GM18907 (cell line): Measurements from ENCODE around the gene DAZ3.
"Not testable (repeated sequence)": the region's sequence is repeated elsewhere in the genome, so short reads cannot be mapped to it uniquely, and the experiment has no call there.

Source experiments
- ATAC-seq: cut with Tn5 transposase; IDR thresholded peaks from one replicate; pipeline ENCODE4 v1.9.1; 2021; ENCODE audit warnings: mild to moderate bottlenecking, moderate library complexity; ENCODE audit not compliant: unreplicated experiment

Gene DAZ3, protein sequence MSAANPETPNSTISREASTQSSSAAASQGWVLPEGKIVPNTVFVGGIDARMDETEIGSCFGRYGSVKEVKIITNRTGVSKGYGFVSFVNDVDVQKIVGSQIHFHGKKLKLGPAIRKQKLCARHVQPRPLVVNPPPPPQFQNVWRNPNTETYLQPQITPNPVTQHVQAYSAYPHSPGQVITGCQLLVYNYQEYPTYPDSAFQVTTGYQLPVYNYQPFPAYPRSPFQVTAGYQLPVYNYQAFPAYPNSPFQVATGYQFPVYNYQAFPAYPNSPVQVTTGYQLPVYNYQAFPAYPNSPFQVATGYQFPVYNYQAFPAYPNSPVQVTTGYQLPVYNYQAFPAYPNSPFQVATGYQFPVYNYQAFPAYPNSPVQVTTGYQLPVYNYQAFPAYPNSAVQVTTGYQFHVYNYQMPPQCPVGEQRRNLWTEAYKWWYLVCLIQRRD

GRCh38 chrY:24813293-24813692, at the start of gene DAZ3:
TSS of gene DAZ3 (minus strand) at chrY:24813393. CDS start at chrY:24813185, 208 bp downstream.
- not testable (repeated sequence) for ATAC-seq

GRCh38 chrY:24833619-24834018, 20.4 kb upstream of the DAZ3 start, which contains the start of gene DAZ4:
TSS of gene DAZ4 (plus strand) at chrY:24833919. CDS start at chrY:24834127, 208 bp downstream.
- ATAC-seq: not testable (repeated sequence)

DNA sequence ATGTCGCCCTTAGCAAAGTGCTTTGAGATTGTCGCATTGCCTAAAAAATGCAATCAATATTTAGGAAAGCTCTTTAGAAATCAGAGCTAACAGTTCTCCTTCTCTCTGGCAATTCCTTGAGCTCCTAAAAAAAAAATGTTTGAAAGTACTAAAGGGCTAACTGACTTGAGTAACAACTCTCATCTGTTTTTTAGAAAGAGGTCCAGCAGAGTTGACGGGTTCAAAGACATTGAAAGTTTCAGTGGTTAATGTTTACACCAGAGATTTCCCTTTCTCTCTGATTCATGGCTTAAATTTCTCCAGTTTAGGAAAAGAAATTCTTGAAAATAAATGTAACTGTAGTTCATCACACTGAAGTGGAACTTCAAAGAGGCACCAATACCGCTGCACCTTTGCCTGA, 11.9 kb upstream of the DAZ3 start:
- not testable (repeated sequence) for ATAC-seq

GRCh38 chrY:24824184-24824879, 11.1 kb upstream of the DAZ3 start:
- not testable (repeated sequence) for ATAC-seq

- ATAC-seq: not testable (repeated sequence)
Measured at GRCh38 chrY:24821836-24822235, 8.6 kb upstream of the DAZ3 start.
